Measurements from ENCODE around the gene KIRREL1.

DNA sequence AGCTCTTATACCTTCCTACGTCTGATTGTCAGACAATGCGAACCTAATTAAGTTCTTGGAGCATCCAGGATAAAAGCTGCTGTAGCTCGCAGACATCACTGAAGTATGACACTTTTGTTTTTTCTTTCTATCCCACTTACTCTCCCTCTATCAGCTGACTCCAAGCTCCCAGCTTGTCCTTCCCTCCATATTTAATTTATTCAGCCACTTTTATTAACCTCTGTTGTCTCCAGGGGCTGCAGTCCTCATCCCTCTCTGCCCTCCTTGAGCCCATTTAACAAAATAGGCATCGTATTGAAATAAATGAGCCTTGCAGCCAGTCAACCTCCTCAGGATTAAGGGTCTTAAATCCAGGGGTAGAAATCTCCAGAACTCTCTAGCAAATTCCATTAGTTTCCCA, 7.1 kb downstream of the KIRREL1 start:
- TF ChIP-seq, protein P1, sequence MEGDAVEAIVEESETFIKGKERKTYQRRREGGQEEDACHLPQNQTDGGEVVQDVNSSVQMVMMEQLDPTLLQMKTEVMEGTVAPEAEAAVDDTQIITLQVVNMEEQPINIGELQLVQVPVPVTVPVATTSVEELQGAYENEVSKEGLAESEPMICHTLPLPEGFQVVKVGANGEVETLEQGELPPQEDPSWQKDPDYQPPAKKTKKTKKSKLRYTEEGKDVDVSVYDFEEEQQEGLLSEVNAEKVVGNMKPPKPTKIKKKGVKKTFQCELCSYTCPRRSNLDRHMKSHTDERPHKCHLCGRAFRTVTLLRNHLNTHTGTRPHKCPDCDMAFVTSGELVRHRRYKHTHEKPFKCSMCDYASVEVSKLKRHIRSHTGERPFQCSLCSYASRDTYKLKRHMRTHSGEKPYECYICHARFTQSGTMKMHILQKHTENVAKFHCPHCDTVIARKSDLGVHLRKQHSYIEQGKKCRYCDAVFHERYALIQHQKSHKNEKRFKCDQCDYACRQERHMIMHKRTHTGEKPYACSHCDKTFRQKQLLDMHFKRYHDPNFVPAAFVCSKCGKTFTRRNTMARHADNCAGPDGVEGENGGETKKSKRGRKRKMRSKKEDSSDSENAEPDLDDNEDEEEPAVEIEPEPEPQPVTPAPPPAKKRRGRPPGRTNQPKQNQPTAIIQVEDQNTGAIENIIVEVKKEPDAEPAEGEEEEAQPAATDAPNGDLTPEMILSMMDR (IDR thresholded peaks at IDR 0.05) = no peak
- TF ChIP-seq POLR2A (IDR thresholded peaks at IDR 0.05) = no peak
